KG1 (cell line): Measurements from ENCODE around the gene STK17A.
"Not testable (repeated sequence)": the region's sequence is repeated elsewhere in the genome, so short reads cannot be mapped to it uniquely, and the experiment has no call there.

ENCODE experiments used
- DNase-seq: peaks from one replicate; lab custom pipeline; 2025; lab: John Stamatoyannopoulos, UW

STK17A gene

GRCh38 chr7:43596426-43596825, 13.5 kb downstream of the STK17A start:
- DNase-seq = not testable (repeated sequence)

GRCh38 chr7:43600056-43600455, 17.1 kb downstream of the STK17A start:
- no peak for DNase-seq

- no peak for DNase-seq
Measured at GRCh38 chr7:43602256-43602655, 19.3 kb downstream of the STK17A start.

- DNase-seq = no peak
Measured at GRCh38 chr7:43604251-43604650, 21.3 kb downstream of the STK17A start.

- no peak for DNase-seq
Measured at GRCh38 chr7:43609097-43609496, 26.2 kb downstream of the STK17A start.

- no peak for DNase-seq
Measured at GRCh38 chr7:43612128-43612527, 29.2 kb downstream of the STK17A start.

GRCh38 chr7:43612599-43613589, 30.0 kb downstream of the STK17A start:
- no peak for DNase-seq

- DNase-seq = no peak
Measured at GRCh38 chr7:43615558-43616145, 32.7 kb downstream of the STK17A start.

GRCh38 chr7:43616977-43617376, 34.1 kb downstream of the STK17A start:
- DNase-seq = no peak

GRCh38 chr7:43618073-43618472, 35.2 kb downstream of the STK17A start:
- DNase-seq = no peak

GRCh38 chr7:43619213-43620012, 36.5 kb downstream of the STK17A start:
- no peak for DNase-seq

- DNase-seq = no peak
Measured at GRCh38 chr7:43621729-43622448, 39.0 kb downstream of the STK17A start.

GRCh38 chr7:43624156-43624555, 41.2 kb downstream of the STK17A start:
- no peak for DNase-seq

GRCh38 chr7:43625453-43625852, 42.5 kb downstream of the STK17A start:
- no peak for DNase-seq

- no peak for DNase-seq
Measured at GRCh38 chr7:43625980-43626379, 43.1 kb downstream of the STK17A start.

- DNase-seq = no peak
Measured at GRCh38 chr7:43626695-43627094, 43.8 kb downstream of the STK17A start.

- not testable (repeated sequence) for DNase-seq
Measured at GRCh38 chr7:43627798-43628197, 44.9 kb downstream of the STK17A start.

GRCh38 chr7:43628431-43628830, 45.5 kb downstream of the STK17A start:
- DNase-seq = no peak

- no peak for DNase-seq
Measured at GRCh38 chr7:43629857-43630256, 46.9 kb downstream of the STK17A start.

- DNase-seq = no peak
Measured at GRCh38 chr7:43630482-43630881, 47.6 kb downstream of the STK17A start.

GRCh38 chr7:43631559-43631958, 48.7 kb downstream of the STK17A start:
- no peak for DNase-seq

- DNase-seq = no peak
Measured at GRCh38 chr7:43632746-43633145, 49.8 kb downstream of the STK17A start.
